K562 (cell line): ENCODE results near the gene STUB1. TPM values are rescaled to one million over a fixed set of nuclear protein-coding genes. Genes with fewer than 3 reads are reported as not detected.

Experiments used
- HDAC3 ChIP-seq: fragments of 450-650 bp; IDR thresholded peaks from 2 replicates; pipeline ENCODE4 v1.6.1; 2018; ENCODE audit warnings: borderline replicate concordance, mild to moderate bottlenecking, moderate library complexity; ENCODE audit not compliant: partially characterized antibody
- HOMEZ ChIP-seq: fragments of 250-450 bp; sonication (Bioruptor Pico); IDR thresholded peaks from 2 replicates; pipeline ENCODE4 v1.4.0; 2020; ENCODE audit warnings: mild to moderate bottlenecking, moderate library complexity
- HSF4 ChIP-seq: fragments of 250-450 bp; sonication (Bioruptor Pico); IDR thresholded peaks from 2 replicates; pipeline ENCODE4 v2.1.2; 2022; ENCODE audit warnings: mild to moderate bottlenecking, moderate library complexity, borderline replicate concordance
- KLF1 ChIP-seq: fragments of 450-650 bp; IDR thresholded peaks from 2 replicates; pipeline ENCODE4 v1.6.1; 2016; ENCODE audit warnings: missing genetic modification characterization, missing compliant biosample characterization
- LARP7 ChIP-seq: fragments of 450-650 bp; IDR thresholded peaks from 2 replicates; pipeline ENCODE4 v1.6.1; 2016
- MCM2 ChIP-seq: fragments of 450-650 bp; IDR thresholded peaks from 2 replicates; pipeline ENCODE4 v1.6.1; 2017; ENCODE audit warnings: low read depth, mild to moderate bottlenecking
- PKNOX1 ChIP-seq: fragments of 450-650 bp; IDR thresholded peaks from 2 replicates; pipeline ENCODE4 v1.6.1; 2016
- POLR2G ChIP-seq: fragments of 200-400 bp; formaldehyde crosslinking; IDR thresholded peaks from 2 replicates; pipeline ENCODE4 v1.6.1; 2017; ENCODE audit warnings: low read depth, mild to moderate bottlenecking, antibody characterized with exemption, low read length, moderate library complexity
- PREB ChIP-seq: sonication (generic); formaldehyde crosslinking; IDR thresholded peaks from 2 replicates; pipeline ENCODE4 v1.8.1; 2023; ENCODE audit warnings: mild to moderate bottlenecking, missing genetic modification reagents
- PURB ChIP-seq: sonication (generic); formaldehyde crosslinking; IDR thresholded peaks from 2 replicates; pipeline ENCODE4 v1.9.0; 2021; ENCODE audit warnings: low read depth, mild to moderate bottlenecking, missing genetic modification reagents
- RBM34 ChIP-seq: fragments of 200-400 bp; formaldehyde crosslinking; IDR thresholded peaks from 2 replicates; pipeline ENCODE4 v1.6.1; 2018; ENCODE audit warnings: low read length, borderline replicate concordance; ENCODE audit not compliant: insufficient read depth
- REST ChIP-seq, 2 experiments: fragments of 450-650 bp; formaldehyde crosslinking in 1 of 2; IDR thresholded peaks; 2 replicates each; pipeline versions ENCODE4 v1.4.0 to v1.6.1; 2014 to 2020; ENCODE audit warnings: mild to moderate bottlenecking in 2 of 2, borderline replicate concordance in 1 of 2, low read depth in 1 of 2
- U2AF2 ChIP-seq: fragments of 200-400 bp; formaldehyde crosslinking; optimal IDR thresholded peaks from 2 replicates; pipeline ENCODE3; 2017; ENCODE audit warnings: low read depth, mild to moderate bottlenecking, low read length
- ZC3H4 ChIP-seq: sonication (generic); formaldehyde crosslinking; IDR thresholded peaks from 2 replicates; pipeline ENCODE4 v1.9.0; 2021; ENCODE audit warnings: missing genetic modification reagents, borderline replicate concordance
- ZNF253 ChIP-seq: fragments of 250-450 bp; sonication (Bioruptor Pico); conservative IDR thresholded peaks from 2 replicates; pipeline ENCODE4 v1.6.1; 2021; ENCODE audit warnings: mild to moderate bottlenecking
- polyA plus RNA-seq, 8 experiments: library from polyadenylated mRNA; depleted of rRNA in 4 of 8; stranded (reverse) in 5 of 8; unstranded in 3 of 8; fragments of >200 nt; fragmentation: Nextera tagmentation in 2 of 8; fragmentation: Illumina TruSeq in 1 of 8; extraction: Ambion mirVana in 2 of 8; extraction: Trizol in 1 of 8; gene quantifications; 2 replicates each; pipeline versions ENCODE4 v1.2.1 to v1.2.3, GENCODE V29; 2011 to 2014; ENCODE audit warnings: inconsistent platforms in 1 of 8, missing spikeins in 1 of 8
- total RNA-seq, 7 experiments: library from RNA; depleted of rRNA in 6 of 7; stranded (reverse); fragments of >200 nt in 6 of 7; fragmentation: Illumina TruSeq in 2 of 7; extraction: Trizol in 2 of 7; gene quantifications; 2 replicates each; pipeline versions ENCODE4 v1.2.1 to v1.2.3, GENCODE V29; 2011 to 2021; ENCODE audit warnings: low replicate concordance in 1 of 7

The STUB1 gene
- total and polyA plus RNA-seq, 9 of the 15 experiments (the other 6 are each of a cell fraction or from before 2014, with no cell fraction given): 10.6 to 251 (median 152) TPM

- TF ChIP-seq REST (IDR thresholded peaks at IDR 0.05; ENCODE audit: borderline replicate concordance) (no peak), REST (CRISPR knock-in tag; IDR thresholded peaks at IDR 0.05; ENCODE audit: low read depth) (no peak), U2AF2 (no peak), RBM34 (no peak), KLF1 (tag) (no peak), PURB (CRISPR knock-in tag) (no peak), LARP7 (no peak), ZNF253 (CRISPR knock-in tag) (no peak), PREB (no peak), HDAC3 (no peak), ZC3H4 (CRISPR knock-in tag) (0 out of 2 replicates have a peak, but pooled peaks have one; percentile 34), POLR2G (peak; percentile 22; the same call in 1 of the 2 replicates), MCM2 (no peak), HOMEZ (CRISPR knock-in tag) (no peak), HSF4 (CRISPR knock-in tag) (no peak), PKNOX1 (peak; percentile 44; the same call in 1 of the 2 replicates)
Observed at GRCh38 chr16:689175-689897, 9.1 kb downstream of the STUB1 start (continued).
